ENCODE data around the gene LASP1.

LASP1 gene

GRCh38 chr17:38870259-38871165, 654 bp downstream of the LASP1 start:
- DNase-seq, result peak; percentile 79

- DNase-seq, result peak; percentile 87
These were observed 1.6 kb downstream of the LASP1 start for GRCh38 chr17:38871247-38872015.

- DNase-seq, result peak; percentile 43
These were observed 2.2 kb downstream of the LASP1 start for GRCh38 chr17:38872027-38872511.

DNA sequence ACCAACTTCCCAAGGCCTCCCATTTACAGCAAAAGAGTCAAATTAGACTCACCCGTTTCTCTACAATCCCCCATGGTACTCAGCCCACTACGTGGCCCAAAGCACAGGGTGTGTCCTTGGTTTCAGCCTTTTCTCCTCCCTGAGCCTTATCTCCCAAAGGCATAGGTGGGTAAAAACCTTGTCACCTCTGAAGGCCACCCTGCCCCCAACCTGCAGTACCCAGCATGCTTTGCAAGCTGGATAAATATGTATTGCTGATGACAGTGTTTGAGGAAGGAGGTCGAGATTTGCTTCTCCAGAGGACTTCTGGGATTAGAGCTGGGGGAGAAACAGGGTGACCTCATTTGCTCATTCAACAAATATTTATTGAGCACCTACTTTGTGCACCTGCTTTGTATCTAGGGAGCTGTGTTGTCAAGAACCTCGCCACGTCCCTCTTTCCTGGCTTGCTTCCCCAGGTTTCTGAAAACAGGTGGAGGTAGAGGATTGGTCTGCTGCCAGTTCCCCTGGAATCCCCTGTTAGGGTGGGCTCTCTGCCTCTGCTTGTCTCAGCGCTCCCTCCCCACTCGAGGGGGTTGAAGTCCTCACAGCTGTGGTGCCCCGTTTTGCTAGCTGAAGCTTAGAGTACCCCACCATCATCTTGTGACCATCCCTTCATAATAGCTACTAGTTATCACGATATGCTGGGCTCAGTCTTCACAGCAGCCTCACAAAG, 3.0 kb downstream of the LASP1 start:
- DNase-seq, result no peak

- DNase-seq, result no peak
These were observed 4.0 kb downstream of the LASP1 start for GRCh38 chr17:38873640-38874380.

DNA sequence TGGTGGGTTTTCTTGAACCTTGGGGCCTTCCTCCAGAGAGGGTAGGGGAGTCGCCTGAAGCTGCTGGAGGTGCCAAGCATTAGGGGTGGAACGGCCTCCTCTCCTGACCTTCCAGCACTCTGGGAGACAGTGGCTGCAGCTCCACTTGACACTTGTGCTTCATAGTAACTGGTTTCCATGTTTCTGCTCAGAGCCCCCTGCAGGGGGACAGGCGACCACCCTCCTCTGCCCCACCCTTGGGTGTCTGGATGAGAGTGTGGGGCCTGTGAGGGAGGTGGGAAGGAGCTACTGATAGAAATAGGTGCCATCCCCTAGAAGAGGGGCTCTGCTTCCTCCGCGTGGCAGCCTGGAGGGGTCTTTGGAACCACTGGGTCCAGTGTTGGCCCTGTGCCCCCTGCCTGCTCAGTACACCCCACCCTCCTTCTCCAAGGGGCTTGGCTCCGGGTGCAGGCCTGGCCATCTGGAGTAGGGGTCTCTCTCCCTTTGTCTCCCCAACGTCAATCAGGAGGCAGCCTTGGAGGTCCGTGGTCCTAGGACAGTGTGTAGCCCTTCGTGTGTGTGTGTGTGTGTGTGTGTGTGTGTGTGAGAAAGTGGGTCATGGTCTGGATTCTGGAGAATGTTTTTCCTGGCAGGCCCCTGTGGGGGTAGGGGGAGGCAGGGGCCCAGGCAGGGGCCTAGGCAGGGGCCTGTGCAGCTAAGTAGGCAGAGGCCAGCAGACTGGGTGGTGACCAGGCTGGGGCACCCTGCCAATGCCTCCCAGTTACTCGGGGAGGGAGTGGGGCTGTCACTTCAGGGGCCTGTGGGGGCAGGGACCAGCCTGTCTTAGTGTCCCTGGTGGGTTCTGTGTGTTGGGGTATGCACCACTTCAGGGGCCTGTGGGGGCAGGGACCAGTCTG, 4.9 kb downstream of the LASP1 start:
- no peak for DNase-seq

- DNase-seq, result no peak
These were observed 5.7 kb downstream of the LASP1 start for GRCh38 chr17:38875477-38876075.

DNA sequence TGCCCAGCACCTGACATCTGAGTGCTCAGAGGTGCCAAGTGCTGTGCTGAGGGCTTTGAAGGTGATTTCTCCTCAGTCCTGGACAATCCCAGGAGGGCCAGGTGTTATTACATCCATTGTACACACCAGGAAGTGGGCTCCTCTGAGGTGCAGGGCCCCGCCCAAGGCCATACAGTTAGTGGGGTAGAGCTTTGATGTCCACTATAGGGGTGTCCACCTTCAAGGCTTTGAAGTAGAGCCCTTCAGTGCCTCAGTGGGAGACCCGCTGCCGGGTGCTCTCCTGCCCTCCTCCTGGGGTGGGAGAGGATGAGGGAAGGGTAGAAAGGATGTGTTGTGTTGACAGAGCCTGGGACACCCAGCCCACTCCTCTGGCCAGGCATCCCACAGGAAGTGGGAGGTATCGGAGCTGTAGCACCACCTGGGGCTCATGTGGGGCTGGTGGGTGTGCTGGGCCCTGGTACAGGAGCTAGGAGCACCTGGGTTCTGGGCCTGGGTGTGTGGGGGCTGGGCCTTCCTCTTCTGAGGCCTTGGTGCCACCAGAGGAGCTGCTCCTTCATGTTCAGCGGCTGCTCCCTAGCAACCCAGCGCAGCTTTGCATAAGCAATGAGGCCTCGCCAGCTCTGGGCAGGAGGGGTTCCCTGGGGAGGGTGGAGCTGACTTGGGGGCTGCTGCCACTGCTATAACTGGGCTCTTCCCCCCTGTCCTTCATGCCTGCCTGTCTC, 7.4 kb downstream of the LASP1 start:
- DNase-seq, result no peak

DNA sequence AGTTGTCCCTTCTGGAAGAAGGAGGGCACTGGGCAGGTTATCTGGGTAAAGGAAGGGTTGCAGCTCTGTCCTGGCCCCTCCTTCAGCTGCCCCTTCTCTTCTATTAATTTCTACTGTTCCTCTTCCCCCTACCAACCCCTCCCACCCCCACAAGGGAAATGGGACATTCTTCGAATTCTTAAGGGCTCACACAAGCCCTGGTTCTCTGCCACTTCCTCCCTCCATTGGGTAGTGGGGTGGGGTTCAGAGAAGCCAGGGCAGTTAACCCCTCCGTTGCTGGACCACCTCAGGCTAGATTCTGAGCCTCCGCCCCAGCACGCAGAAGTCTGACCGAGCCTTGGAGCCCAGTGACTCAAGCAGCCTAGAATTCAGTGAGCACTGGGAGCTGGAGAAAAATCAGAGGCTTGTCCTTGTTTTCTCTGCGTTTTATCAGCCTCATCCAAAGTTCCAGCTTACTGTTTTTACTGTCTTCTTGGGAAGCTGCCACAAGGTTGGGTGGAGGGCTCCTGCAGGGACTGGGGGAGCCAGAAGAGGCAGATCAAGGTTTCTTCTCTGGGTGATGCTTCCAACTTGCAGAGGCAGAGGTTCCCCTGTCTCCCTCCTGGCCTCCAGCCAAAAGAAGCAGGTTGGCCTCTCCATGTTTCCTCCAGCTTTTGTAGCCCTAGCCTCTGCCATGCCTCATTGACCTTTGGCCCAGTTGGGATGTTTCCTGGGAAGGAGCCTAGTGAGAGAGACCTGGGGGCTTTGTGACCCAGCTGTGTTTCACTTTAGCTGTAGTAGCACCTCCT, 10.2 kb downstream of the LASP1 start:
- no peak for DNase-seq

- peak; percentile 28 for DNase-seq
These were observed 11.8 kb downstream of the LASP1 start for GRCh38 chr17:38881600-38882191.

DNA sequence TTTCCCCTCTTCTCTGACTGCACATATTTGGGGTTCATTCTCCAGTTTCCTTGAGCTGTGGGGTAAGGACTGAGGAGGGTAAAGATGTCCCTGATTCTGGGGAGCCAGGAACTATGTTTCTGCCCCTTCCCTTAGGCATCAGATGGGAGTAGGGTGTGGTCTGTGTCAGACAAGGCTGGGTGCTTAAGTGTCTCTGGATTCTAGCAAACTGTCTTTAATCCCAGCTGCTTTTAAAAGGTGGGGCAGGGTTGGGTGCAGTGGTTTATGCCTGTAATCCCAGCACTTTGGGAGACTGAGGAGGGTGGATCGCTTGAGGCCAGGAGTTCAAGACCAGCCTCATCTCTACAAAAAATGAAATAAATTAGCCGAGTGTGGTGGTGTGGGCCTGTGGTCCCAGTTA, 13.0 kb downstream of the LASP1 start:
- DNase-seq, result no peak

DNA sequence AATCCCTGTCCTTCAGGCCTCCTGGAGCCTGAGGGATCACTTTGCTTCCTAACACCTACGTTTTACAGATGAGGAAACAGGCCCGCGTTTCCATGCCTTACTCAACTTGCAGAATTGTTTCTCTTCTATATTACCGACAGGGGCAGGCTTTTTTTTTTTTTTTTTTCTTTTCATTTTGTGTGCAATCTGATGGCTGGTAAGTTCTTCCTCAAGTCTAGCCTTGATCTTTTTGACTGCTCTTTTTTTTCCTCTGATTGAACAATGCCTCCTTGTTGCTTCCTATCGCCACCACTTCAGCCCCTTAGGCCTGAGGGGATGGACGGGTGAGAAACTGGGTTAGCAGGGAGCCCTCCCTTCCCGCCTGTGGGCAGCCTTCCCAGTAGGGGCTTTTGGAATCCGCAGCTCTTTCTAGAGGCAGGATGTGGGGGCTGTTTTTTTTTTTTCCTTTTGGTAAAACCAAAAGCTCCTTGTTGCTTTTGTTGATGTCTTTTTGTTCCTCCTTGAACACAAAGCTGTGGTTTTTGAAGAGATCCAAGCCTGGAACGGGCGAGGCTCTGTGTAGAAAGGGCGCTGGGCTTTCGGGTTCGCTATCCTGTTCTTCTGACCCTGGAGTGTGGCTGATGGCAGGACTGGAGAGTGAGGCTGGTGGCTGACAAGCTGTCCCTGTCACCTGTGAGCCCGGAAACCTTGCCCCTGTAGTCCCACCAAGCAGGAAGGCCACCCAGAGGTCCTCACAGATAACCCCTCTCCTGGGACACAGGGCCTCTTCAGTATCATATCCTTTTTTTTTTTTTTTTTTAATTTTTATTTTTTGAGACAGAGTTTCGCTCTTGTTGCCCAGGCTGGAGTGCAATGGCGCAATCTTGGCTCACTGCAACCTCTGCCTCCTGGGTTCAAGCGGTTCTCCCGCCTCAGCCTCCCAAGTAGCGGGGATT, 14.0 kb downstream of the LASP1 start:
- DNase-seq, result no peak

DNA sequence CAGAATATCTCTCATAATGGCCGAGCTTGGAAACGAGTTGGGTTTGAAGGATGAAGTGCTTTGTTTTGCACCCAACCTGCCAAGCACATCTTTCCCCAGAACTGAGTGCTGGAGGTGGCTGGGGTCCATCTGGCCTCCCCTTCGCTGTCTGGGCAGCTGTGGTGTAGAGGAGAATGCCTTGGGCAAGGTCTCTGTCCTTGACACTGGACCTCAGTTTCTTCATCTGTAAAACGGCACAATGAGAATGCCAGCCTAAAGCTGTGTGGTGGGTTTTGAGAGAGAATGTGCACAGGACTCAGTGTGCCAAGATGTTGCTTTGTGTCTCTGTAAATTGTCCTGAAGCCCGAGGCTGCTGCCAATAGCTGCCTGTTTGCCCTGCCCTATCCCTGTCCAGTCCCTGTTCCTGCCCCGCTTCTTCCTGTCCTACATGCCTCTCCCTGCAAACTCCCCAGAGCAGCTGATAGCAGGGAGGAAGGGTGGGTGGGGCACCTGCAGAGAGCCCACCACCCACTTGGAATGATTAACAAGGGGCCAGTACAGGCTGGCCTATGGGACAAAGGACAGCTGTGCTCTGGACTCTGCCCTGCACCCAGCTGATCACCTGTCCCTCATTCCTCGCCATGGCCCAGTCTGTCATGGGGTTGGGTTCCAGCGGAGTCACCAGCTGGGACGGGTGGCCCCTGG, 15.3 kb downstream of the LASP1 start:
- DNase-seq, result no peak

GRCh38 chr17:38885728-38886642, 16.1 kb downstream of the LASP1 start:
- DNase-seq, result no peak

DNA sequence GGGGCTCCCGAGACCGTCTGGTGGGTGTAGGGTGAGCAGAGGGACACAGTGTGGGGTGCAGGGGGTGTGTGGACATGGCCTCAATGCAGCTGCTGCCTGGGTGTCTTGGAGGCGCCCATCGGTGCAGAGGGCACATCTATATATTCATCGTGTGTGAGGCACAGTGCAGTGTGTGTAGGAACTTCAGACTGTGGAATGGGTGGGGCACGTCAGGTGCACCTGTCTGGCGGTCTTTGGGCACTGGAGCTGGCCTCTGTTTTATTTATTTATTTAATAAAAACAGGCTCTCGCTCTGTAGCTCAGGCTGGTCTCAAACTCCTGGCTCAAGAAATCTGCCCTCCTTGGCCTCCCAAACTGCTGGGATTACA, 16.8 kb downstream of the LASP1 start:
- DNase-seq, result no peak

DNA sequence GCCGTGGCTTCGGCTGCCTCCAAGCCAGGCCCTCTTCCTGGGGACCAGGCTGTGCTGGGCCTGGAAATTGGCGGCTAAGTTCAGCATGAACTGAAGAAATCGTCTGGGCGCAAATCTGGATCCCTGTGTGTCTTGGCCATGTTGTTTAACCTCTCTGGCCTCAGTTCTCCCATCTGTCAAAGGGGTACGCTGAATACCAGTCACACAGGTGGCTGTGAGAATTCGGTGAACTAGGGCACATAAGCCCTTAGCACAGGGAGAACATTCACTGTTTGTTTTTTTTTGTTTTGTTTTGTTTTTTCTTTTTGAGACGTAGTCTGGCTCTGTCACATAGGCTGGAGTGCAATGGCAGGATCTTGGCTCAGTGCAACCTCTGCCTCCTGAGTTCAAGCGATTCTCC, 19.0 kb downstream of the LASP1 start:
- DNase-seq, result no peak
